ENCODE results near the gene GNL2. TPM values are rescaled to one million over a fixed set of nuclear protein-coding genes. Genes with fewer than 3 reads are reported as not detected.
A peak's percentile ranks its signal among the peaks of the same experiment; 100 is the strongest.

GNL2 gene
- total RNA-seq, 1 experiment from 2014 or later, result 133 TPM

DNA sequence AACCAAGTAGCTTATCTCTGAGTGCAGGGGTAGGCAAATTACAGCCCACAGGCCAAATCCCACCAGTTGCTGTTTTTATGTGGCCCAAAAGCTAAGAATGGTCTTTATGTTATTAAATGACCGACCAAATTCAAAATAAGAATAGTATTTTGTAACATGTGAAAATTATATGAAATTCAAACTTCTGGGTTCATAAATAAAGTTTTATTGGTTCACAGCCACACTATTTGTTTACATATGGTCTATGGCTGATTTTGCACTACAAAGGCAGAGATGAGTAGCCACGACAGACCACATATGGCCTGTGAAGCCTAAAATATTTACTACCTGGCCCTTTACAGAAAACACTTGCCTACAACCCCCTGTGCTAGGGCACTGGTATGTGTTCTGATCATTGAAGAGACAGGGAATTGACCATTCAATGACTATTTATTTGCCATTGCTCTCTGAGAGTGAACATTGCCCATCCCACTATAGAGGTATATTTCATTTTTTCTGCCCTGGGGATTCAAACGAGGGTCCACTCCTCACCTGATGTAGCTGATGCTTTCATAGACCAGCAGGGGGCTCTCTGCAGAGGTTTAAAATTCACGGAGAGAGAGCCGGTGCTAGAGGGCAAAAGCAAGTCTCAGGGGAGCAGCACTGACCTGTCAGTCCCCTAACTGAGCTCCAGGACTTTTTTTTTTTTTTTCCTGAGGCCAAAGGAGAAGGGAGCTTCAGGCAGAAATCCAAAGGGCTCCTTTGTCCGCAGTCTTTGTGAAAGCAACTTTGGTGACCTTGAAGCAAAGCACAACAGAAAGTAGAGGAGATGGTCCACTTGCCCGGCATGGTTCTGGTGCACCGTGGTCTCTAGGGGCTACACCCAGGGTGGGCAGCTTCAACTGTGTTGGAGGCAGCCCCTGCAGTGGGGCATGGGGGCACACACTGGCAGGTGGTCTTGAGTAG is 7.3 kb upstream of the GNL2 start:
- Mint-ChIP-seq H3K9me3 (ENCODE audit: unreplicated experiment) (no peaks in the 10 kb centered on the region), H3K4me3 (ENCODE audit: unreplicated experiment) (no peak overlapping the region), H3K4me1 (ENCODE audit: insufficient read depth, unreplicated experiment) (no peaks in the 10 kb centered on the region), H3K27ac (ENCODE audit: low read depth, unreplicated experiment) (no peak overlapping the region), H3K36me3 (ENCODE audit: insufficient read depth, unreplicated experiment) (peaks cover 5% of the 10 kb centered on the region), H3K27me3 (ENCODE audit: insufficient read depth, unreplicated experiment) (no peaks in the 10 kb centered on the region)
- BruUV-seq (replicated peaks), result no TSS peak
- peak; percentile 60 for DNase-seq (ENCODE audit: unreplicated experiment)
- intact Hi-C loops (cut with micrococcal nuclease), result loop anchor here (1.0 to 10.0 kb wide), 2 partner anchors 79 to 1222 kb away; no protein-coding TSS in a partner anchor
- POLR2A ChIA-PET, result interaction anchor here (0.6 to 1.0 kb wide), 5 partner anchors 15 to 257 kb away, joined by 3 to 4 read pairs (median 3); no protein-coding TSS in a partner anchor
- CTCF ChIA-PET, result interaction anchor here (0.6 to 15.7 kb wide), 58 partner anchors 9 to 1029 kb away, joined by 3 to 271 read pairs (median 4); partner anchors contain the start of gene RSPO1
- peak; percentile 64 for TF ChIP-seq CTCF (IDR thresholded peaks at IDR 0.05; ENCODE audit: unreplicated experiment)

DNA sequence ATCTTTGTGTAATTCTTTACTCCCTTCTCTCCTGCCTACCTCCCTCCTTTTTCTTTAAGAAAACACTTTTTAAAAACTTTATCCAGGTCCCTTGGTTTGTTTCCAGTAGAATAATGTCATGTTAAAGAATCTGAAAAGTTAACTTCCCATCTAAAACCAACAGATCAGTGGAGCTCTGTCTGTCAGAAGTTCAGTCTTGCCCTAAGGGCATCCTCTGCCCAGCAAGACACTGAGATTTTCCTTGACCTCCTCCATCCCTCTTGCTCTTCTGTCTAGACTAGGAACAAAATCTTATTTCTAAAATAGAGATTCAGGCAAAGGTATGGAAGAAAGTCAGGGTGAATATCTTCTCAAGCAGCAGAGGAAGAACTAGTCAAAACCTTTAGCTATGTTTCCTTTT is 5.7 kb upstream of the GNL2 start:
- no peaks in the 10 kb centered on the region for H3K4me1 Mint-ChIP-seq (ENCODE audit: insufficient read depth, unreplicated experiment)
- no peaks in the 10 kb centered on the region for H3K9me3 Mint-ChIP-seq (ENCODE audit: unreplicated experiment)
- ChIA-PET POLR2A (no interaction called here), CTCF (interaction anchor here (0.7 to 15.7 kb wide), 5 partner anchors 20 to 992 kb away, joined by 3 to 271 read pairs (median 6); a partner anchor contains a TSS)
- intact Hi-C loops (cut with micrococcal nuclease), result loop anchor here (10.0 kb wide), 1 partner anchor 1223 kb away; no protein-coding TSS in a partner anchor
- no TSS peak for BruUV-seq (replicated peaks)
- TF ChIP-seq CTCF (IDR thresholded peaks at IDR 0.05; ENCODE audit: unreplicated experiment), result no peak
- no peak for DNase-seq (ENCODE audit: unreplicated experiment)
- H3K4me3 Mint-ChIP-seq (ENCODE audit: unreplicated experiment), result no peak overlapping the region
- H3K36me3 Mint-ChIP-seq (ENCODE audit: insufficient read depth, unreplicated experiment), result peaks cover 5% of the 10 kb centered on the region
- no peak overlapping the region for H3K27ac Mint-ChIP-seq (ENCODE audit: low read depth, unreplicated experiment)
- H3K27me3 Mint-ChIP-seq (ENCODE audit: insufficient read depth, unreplicated experiment), result no peaks in the 10 kb centered on the region

DNA sequence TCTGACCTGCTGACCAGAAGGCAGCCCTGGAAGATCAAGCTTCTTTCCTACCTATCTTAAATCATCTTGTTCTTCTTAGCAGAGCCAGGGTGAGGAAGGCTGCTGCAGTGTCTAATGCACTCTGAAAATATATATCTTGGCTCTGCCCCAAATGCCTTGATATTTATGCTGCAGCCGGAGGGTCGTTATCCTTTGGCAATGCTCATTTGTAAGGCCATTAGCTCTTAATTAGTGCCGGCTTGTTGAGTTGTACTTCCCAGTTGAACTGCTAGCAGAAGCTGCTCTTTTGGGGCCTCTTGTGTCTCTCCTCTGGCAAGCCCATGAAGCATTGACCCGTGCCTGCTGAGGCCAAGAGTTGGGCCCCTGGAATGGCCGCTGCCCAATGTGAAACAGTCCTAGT is 4.2 kb upstream of the GNL2 start:
- Mint-ChIP-seq H3K4me3 (ENCODE audit: unreplicated experiment) (no peak overlapping the region), H3K27ac (ENCODE audit: low read depth, unreplicated experiment) (no peak overlapping the region), H3K27me3 (ENCODE audit: insufficient read depth, unreplicated experiment) (no peaks in the 10 kb centered on the region), H3K9me3 (ENCODE audit: unreplicated experiment) (no peaks in the 10 kb centered on the region), H3K4me1 (ENCODE audit: insufficient read depth, unreplicated experiment) (no peaks in the 10 kb centered on the region), H3K36me3 (ENCODE audit: insufficient read depth, unreplicated experiment) (peaks cover 5% of the 10 kb centered on the region)
- CTCF ChIA-PET, result interaction anchor here (1.3 to 15.7 kb wide), 2 partner anchors 8 to 85 kb away, joined by 4 to 271 read pairs; a partner anchor contains a TSS
- BruUV-seq (replicated peaks), result no TSS peak
- no peak for DNase-seq (ENCODE audit: unreplicated experiment)
- POLR2A ChIA-PET, result no interaction called here
- TF ChIP-seq CTCF (IDR thresholded peaks at IDR 0.05; ENCODE audit: unreplicated experiment), result no peak
- intact Hi-C loops (cut with micrococcal nuclease), result loop anchor here (10.0 kb wide), 2 partner anchors 125 to 1225 kb away; partner anchors contain the start of gene ZC3H12A

GRCh38 chr1:37596182-37596667 is 488 bp upstream of the GNL2 start:
- TSS peak; percentile 90 for BruUV-seq (replicated peaks)
- Mint-ChIP-seq H3K4me1 (ENCODE audit: insufficient read depth, unreplicated experiment) (no peaks in the 10 kb centered on the region), H3K4me3 (ENCODE audit: unreplicated experiment) (peak overlapping the region; percentile 100), H3K27ac (ENCODE audit: low read depth, unreplicated experiment) (peak overlapping the region; percentile 100), H3K27me3 (ENCODE audit: insufficient read depth, unreplicated experiment) (no peaks in the 10 kb centered on the region), H3K9me3 (ENCODE audit: unreplicated experiment) (no peaks in the 10 kb centered on the region), H3K36me3 (ENCODE audit: insufficient read depth, unreplicated experiment) (peaks cover 18% of the 10 kb centered on the region)
- intact Hi-C loops (cut with micrococcal nuclease), result loop anchor here (10.0 kb wide), 1 partner anchor 121 kb away; the partner anchor contains the start of gene ZC3H12A
- no peak for TF ChIP-seq CTCF (IDR thresholded peaks at IDR 0.05; ENCODE audit: unreplicated experiment)
- no peak for DNase-seq (ENCODE audit: unreplicated experiment)
- ChIA-PET CTCF (interaction anchor here (0.6 to 15.7 kb wide), 5 partner anchors 10 to 381 kb away, joined by 3 to 271 read pairs (median 3); a partner anchor contains a TSS), POLR2A (interaction anchor here (0.5 to 2.3 kb wide), 19 partner anchors 13 to 1468 kb away, joined by 3 to 28 read pairs (median 4); partner anchors contain the start of genes CDCA8 and MEAF6)
